Measurements from ENCODE around the gene SORCS1. TPM values are rescaled to one million over a fixed set of nuclear protein-coding genes. Genes with fewer than 3 reads are reported as not detected.

The SORCS1 gene
- total and polyA plus RNA-seq, 4 donors, result 0.08 to 0.21 (median 0.09) TPM; not detected in 1

DNA sequence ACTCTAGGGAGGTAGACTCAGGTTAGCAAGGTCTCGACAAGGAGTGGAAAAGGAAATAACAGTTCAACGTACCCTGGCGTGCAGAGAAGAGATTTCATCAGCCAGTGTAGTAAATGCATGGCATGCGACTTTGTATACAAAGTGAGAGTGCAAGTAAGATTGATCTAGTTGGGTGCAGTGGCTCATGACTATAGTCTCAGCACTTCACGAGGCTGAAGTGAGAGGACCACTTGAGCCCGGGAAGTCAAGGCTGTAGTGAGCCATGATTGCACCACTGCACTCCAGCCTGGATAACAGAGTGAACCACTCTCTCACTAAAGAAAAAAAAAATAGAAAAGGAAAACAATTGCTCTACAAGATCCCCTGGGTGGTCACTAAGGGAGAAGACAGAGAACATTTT, 528.6 kb downstream of the SORCS1 start:
- WGBS, result 82% methylated on average over 6 of the region's 6 CpGs
- no peak overlapping the region for H3K9ac ChIP-seq (ENCODE audit: low read depth in 1 of 2, low read length in 2 of 2)
- H3K4me1 ChIP-seq (ENCODE audit: control insufficient read depth in 4 of 4, insufficient read depth in 4 of 4, low read length in 3 of 4), result no peaks in the 10 kb centered on the region
- TF ChIP-seq FOXA1 (IDR thresholded peaks at IDR 0.05), result no peak
- TF ChIP-seq FOXA2 (IDR thresholded peaks at IDR 0.05), result no peak
- TF ChIP-seq ZBTB33 (IDR thresholded peaks at IDR 0.05), result no peak
- TF ChIP-seq REST (IDR thresholded peaks at IDR 0.05), result no peak
- no peak for TF ChIP-seq CTCF (IDR thresholded peaks at IDR 0.05; ENCODE audit: low read depth, low read length, missing input control)
- TF ChIP-seq HNF4G (IDR thresholded peaks at IDR 0.05), result no peak
- TF ChIP-seq SP1 (IDR thresholded peaks at IDR 0.05), result no peak
- TF ChIP-seq, protein P1, sequence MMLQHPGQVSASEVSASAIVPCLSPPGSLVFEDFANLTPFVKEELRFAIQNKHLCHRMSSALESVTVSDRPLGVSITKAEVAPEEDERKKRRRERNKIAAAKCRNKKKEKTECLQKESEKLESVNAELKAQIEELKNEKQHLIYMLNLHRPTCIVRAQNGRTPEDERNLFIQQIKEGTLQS (IDR thresholded peaks at IDR 0.05), result no peak
- no peak for TF ChIP-seq GABPA (IDR thresholded peaks at IDR 0.05 in 1 of 2, conservative IDR thresholded peaks at IDR 0.05 in 1 of 2)
- no peak for TF ChIP-seq HNF4A (conservative IDR thresholded peaks at IDR 0.05)
- no peak for TF ChIP-seq YY1 (IDR thresholded peaks at IDR 0.05)
- TF ChIP-seq RXRA (IDR thresholded peaks at IDR 0.05), result no peak
- no peak for TF ChIP-seq EGR1 (IDR thresholded peaks at IDR 0.05; ENCODE audit: low read depth in 2 of 2)
- no peak for TF ChIP-seq RAD21 (IDR thresholded peaks at IDR 0.05)
- TF ChIP-seq NR2F2 (IDR thresholded peaks at IDR 0.05), result no peak
- H3K27ac ChIP-seq (ENCODE audit: low read depth in 1 of 2, low read length in 2 of 2), result no peak overlapping the region
- no peak overlapping the region for H3K4me3 ChIP-seq (ENCODE audit: low read depth in 1 of 3, low read length in 3 of 3)
- no peaks in the 10 kb centered on the region for H3K9me3 ChIP-seq (ENCODE audit: control insufficient read depth in 4 of 4, low read length in 3 of 4)
- no peaks in the 10 kb centered on the region for H3K27me3 ChIP-seq (ENCODE audit: control insufficient read depth in 4 of 4, insufficient read depth in 4 of 4, low read length in 3 of 4)
- H3K36me3 ChIP-seq (ENCODE audit: control insufficient read depth in 4 of 4, insufficient read depth in 3 of 4, low read depth in 1 of 4, low read length in 3 of 4), result no peaks in the 10 kb centered on the region
- DNase-seq (ENCODE audit: low spot score), result no peak

- H3K27ac ChIP-seq (ENCODE audit: low read depth in 1 of 2, low read length in 2 of 2), result no peak overlapping the region
- H3K4me1 ChIP-seq (ENCODE audit: control insufficient read depth in 4 of 4, insufficient read depth in 4 of 4, low read length in 3 of 4), result no peaks in the 10 kb centered on the region
- no peaks in the 10 kb centered on the region for H3K36me3 ChIP-seq (ENCODE audit: control insufficient read depth in 4 of 4, insufficient read depth in 3 of 4, low read depth in 1 of 4, low read length in 3 of 4)
- TF ChIP-seq RAD21 (IDR thresholded peaks at IDR 0.05) (no peak), HNF4G (IDR thresholded peaks at IDR 0.05) (no peak)
- no peaks in the 10 kb centered on the region for H3K9me3 ChIP-seq (ENCODE audit: control insufficient read depth in 4 of 4, low read length in 3 of 4)
- H3K27me3 ChIP-seq (ENCODE audit: control insufficient read depth in 4 of 4, insufficient read depth in 4 of 4, low read length in 3 of 4), result peaks cover 0 to 4% (median 0%) of the 10 kb centered on the region in 4 donors
- 76% methylated on average over 3 of the region's 3 CpGs for WGBS
- H3K9ac ChIP-seq (ENCODE audit: low read depth in 1 of 2, low read length in 2 of 2), result no peak overlapping the region
- H3K4me3 ChIP-seq (ENCODE audit: low read depth in 1 of 3, low read length in 3 of 3), result no peak overlapping the region
- DNase-seq (ENCODE audit: low spot score), result no peak
Measured at GRCh38 chr10:106631016-106631702, 533.3 kb downstream of the SORCS1 start.
